Kidney tubule cell (primary cell): Measurements from ENCODE around the gene TMEM181.

Experiments used
- DNase-seq: peaks from one replicate; pipeline ENCODE4 v3.0.0-alpha.2; 2018; ENCODE audit warnings: low spot score

Gene TMEM181

DNA sequence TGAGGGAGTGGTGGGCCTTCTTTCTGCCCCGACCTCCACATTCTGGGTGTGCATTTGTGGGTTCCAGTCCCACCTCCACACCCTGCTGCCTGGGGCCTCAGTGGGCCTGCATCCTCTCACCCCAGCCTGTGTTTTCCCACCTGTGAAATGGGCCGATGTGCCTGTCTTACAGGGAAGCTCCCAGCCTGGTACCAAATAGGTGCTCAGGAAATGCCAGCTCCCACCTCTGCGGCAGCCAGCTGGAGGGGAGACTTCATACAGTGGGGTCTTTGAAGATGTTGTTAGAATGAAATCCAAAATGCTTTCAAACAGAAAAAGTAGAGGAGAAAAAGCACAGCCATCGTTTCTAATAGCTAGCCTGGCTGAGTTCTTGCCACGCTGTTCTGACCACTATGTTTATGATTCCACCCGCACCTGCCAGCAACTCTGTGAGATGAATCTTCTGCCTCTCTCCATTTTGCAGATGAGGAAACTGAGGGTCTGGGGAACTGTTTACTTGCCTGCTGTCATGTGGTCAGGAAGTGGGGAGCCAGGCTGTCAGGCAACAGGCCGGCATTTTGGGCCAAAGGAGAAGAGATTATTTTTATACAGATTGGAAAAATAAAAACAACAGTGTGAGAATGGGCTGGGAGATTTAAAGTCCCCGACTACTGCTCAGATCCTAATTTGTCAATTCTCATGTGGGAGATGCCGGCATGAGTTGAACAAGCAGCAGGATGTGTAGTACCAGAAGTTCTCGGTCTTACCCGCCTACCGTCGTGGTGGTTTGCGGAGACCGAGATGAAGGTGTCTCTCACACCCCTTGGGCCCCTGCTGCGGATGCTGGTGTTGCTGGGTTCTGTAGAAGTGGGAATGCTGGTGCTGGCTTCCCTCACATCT, 4.6 kb downstream of the TMEM181 start:
- DNase-seq, result no peak

DNA sequence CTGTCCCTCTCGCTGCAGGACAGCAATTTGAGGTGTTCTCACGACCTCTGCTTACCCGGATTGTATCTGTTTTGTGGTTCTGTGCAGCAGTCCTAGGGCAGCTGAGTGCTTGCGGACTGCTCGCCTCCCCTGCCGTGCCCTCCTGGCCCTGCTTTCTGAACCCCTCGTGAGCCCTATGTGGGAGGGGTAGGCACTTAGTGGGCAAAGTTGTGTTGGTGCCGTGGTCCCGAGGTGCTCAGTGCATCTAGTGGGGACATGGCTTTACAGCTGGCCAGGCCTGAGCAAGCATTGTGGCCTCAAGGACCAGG, 5.2 kb downstream of the TMEM181 start:
- no peak for DNase-seq

DNA sequence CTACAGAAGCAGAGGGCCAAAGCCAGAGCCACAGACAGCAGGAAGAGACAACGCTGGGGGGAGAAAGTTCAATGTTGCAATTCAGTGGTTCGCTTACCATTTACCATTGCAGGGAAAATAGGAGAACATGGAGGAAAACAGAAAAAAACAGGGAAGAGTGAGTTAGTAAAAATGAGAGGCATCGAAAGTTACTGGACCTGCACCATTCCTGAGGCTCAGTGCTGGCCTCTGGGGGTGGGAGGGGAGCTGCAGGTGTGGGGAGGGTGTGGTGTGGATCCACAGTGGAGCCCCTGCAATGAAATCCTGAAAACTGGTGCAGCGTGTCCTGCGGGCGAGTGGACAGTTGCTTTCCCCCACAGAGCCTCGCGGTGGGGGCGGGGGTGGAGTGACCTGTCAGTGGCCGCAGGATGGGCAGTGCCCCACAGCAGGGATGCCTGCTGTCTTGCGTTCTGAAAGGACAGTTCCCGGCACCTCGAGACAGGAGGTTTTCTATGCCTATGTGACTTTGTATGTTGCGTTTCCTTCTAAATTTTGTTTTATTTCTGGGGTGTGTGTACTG, 5.7 kb downstream of the TMEM181 start:
- DNase-seq, result no peak

DNA sequence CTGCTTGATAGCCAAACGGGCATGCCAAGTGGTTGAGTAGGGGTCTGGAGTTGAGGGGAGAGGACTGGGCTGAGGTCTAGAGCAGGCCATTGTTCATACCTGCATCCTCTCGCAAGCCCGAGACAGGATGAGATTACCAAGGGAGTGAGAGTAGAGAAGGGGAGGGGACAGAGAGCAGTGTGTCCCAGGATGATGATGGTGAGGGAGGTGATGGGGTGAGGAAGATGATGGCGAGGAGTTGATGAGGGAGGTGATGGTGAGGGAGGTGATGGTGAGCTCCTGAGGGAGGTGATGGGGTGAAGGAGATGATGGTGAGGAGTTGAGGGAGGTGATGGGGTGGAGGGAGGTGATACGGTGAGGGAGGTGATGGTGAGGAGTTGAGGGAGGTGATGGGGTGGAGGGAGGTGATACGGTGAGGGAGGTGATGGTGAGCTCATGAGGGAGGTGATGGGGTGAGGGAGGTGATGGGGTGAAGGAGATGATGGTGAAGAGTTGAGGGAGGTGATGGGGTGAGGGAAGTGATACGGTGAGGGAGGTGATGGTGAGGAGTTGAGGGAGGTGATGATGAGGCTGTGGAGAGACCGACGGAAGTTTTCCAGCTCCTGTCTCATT, 6.4 kb downstream of the TMEM181 start:
- no peak for DNase-seq

DNA sequence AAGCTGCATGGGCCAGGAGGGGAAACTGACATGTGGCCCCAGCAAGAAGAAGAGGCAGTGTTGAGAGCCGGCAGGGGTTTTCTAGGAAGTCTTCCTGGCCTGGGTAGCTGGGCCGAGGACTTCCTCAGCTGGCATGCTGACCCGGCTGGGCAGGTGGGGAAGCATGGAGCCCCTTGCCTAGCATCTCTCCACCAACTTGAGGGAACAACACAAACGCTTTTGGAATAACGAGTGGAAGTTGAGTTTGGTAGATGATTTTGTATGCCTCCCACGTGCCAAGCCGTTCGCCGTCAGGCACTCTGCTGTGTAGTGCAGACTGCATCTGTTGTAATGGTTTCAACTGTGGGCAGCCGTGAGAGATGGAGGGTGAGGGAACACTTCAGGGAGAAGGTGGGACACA, 7.3 kb downstream of the TMEM181 start:
- DNase-seq, result no peak

DNA sequence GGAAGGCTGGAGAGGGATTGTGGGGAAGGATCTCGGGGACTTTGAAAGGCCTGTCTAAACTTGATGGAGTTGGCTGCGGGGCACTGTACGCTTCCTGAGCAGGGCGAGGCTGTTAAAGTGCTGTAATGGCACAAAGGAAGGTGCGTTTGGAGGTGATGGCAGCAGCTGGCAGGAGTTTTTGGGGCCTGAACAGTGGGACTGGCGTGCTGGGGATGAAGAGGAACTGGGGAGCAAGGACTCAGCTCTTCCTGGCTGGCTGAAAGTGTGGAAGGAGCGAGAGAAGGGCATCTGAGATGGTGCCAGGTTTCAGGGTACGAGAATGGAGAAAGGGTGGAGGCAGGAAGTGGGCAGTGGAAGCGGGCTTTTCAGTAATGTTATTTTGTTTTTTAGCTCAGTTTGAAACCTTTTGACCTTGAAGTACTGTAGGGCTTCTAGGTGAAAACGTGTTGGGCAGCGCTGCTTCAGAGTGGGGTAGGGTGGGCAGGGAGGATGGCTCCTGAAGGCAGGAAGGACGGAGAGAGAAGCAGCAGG, 8.0 kb downstream of the TMEM181 start:
- DNase-seq, result no peak

DNA sequence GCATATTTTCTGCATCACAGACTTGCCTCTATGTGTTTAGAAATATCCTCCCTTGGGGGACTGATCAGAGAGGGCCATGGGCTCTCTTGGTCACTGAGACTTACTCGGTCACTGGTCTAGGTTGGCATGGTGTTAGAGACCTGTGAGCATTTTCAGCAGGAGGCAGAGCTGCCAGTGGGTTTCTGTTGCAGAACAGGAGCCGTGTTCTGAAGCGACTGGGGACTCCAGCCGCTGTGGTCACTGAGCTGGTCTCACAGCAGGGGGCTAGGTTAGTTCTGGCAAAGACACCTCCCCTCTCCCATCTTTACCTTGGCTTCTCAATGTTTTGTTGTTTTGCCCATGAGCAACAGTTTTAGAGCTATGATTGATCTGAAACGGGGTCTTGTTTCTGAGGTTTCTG, 8.7 kb downstream of the TMEM181 start:
- no peak for DNase-seq

DNA sequence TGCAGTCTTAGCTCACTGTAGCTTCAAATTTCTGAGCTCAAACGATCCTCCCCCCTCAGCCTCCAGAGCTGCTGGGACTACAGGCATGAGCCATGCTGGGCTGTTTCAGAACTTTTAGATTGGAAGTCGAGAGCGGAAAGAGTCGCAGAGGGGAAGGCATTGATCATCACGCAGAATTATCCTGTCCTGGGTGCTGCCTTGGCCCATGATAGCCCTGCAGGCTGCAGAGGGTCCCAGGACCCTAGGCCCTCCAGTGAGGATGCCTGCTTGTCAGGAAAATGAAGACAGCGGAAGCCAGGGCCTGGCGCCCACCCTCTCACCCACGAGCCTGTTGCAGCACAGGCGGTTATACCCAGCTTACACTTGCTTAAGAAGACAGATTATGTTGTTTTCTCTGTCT, 9.1 kb downstream of the TMEM181 start:
- DNase-seq, result no peak

DNA sequence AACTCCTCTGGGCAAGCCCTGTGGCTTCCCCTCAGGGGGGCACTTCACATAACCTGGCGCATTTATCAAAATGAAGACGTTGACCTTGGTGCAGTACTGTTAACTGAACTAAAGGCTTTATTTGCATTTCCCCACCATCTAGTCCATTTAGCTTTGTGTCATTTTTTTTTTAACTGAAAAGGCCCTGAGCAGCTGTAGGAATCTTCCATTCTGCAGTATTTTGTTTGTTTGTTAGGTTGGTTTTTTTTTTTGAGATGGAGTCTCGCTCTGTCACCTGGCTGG, 10.7 kb downstream of the TMEM181 start:
- DNase-seq, result no peak

DNA sequence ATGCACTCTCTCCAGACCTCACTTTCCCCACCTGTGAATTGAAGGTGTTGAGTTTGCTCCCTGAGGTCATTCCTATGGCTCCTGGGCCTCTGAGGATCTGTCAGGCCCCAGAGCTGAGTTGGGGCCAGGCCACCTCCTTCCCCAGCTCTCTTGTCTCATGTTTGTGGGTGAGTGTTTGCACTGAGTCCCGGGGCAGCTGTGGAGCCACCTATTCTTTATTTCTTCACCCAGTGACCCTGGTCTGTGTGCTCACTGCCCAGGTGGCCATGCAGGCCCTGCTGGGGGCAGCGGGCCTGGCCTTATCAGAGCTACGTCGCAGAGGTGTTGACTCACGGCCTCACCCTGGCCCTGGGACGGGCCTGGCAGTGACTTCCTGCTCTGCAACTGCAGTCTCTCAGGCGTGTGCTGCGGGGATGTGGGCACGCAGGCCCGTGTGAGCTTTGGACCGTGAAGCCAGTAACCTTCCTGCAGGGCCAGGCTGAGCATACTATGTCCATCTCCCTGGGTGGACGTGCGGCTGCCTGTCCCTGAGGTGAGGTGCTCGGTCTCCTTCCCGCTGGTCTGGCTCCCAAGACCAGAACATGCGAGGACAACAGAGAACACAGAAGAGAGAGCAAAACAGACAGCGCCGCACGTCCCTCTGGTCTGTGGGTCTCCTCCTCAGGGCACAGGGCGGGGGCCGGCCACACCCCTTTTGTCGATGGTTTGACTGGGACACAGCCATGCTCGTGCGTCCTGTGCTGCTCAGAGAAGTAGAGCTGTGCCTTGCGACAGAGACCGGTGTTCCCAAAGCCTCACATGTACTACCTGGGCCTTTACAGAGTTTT, 12.1 kb downstream of the TMEM181 start:
- DNase-seq, result peak; percentile 83

DNA sequence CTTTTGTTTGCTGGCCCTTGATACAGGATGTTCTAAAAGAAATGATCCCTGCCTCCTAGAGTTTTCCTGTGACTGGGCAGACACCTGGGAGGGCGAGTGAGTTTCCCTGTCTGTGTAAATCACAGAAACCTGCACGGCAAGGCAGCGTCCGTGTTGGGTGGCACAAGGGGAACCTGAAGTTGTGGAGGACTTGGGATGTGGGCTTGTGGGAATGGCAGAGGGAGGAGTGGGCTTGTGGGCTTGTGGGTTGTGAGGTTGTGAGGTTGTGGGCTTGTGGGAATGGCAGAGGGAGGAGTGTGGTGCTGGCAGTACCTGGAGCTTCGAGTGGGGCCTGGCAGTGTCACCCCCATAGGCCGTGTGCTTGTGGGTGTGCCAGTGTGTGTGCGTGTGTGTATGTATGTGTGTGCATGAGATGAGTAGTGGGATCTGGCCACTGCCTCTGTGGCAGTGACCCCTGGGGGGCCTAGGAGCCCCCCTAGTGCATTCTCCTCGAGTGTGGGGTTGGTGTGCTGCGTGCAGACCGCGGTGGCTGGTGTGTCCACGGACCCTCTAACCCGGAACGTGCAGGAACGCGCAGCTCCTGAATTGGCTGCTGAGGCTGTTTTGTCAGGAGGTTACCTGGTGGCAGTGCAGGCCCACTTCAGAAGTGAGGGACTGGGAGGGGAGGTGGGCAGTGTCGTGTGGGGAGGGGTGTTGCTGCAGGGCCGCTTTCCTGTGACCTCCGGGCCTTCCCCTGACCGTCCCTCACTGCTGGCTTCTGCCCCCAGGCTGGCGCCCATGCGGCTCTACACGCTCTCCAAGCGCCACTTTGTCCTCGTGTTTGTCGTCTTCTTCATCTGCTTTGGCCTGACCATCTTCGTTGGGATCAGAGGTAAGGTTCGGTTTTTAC, 13.0 kb downstream of the TMEM181 start:
- DNase-seq, result no peak

DNA sequence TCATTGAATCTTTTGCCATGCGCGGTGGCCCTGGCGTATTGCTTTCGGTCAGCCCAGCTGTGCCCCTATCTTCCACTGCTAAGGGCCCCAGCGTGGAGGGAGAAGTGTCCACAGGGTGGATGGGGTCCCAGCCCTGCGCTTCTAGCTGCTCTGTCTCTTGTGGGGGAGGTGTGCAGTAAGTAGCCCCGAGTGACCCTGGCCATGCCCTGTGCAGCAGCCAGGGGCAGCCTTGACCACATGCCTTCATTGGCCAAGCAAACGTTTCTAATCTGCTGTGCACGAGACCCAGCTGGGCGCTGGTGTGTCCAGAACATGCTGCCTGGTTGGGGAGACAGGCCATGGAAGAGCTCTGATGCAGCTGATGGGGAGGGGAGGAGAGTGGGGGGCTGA, 13.6 kb downstream of the TMEM181 start:
- no peak for DNase-seq

DNA sequence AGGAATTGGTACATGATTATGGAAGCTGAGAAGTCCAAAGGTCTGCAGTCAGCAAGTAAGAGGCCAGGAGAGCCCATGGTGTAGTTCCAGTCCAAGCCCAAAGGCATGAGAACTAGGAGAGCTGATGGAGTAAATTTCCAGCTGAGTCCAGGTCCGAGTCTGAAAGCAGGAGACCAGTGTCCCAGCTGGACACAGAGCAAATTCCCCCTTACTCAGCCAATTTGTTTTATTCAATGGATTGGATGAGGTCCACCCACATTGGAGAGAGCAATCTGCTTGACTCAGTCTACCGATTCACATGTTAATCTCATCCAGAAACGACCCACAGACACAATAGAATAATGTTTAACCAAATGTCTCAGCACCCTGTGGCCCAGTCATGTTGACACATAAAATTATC, 14.9 kb downstream of the TMEM181 start:
- no peak for DNase-seq

DNA sequence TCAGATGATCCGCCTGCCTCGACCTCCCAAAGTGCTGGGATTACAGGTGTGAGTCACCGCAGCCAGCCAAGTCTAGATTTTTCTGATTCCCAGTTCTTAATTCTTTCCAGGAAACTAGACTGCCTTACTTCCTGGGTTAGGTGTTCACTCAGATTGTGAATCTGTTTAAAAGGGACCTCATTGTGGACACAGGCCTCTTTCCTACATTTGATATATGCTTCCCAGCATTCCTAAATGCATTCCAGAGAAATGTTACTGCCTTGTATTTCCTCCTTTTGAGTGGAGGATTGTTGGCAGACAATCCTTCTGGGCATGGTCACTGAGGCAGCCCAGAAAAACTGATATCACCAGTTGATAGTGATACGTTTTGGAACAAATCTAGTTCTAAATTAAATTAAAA, 15.7 kb downstream of the TMEM181 start:
- DNase-seq, result peak; percentile 54

DNA sequence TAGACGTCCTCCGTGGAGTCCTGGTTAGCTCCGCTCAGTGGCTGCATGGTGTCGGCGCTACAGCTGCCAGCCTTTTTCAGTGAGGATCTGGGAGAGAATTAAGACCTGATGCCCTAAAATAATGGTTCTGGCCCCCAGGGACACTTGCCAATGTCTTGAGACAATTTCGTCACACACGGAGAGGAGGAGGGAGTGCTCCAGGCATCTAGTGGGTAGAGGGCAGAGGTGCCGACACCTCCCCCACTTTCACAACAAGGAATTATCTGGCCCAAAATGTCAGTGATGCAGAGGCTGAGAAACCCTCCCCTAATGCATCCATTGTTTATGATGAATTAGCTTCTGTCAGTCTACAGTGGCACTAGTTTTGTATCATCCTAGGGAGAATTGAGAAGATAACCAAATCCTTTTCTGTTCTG, 24.4 kb downstream of the TMEM181 start:
- DNase-seq, result no peak

DNA sequence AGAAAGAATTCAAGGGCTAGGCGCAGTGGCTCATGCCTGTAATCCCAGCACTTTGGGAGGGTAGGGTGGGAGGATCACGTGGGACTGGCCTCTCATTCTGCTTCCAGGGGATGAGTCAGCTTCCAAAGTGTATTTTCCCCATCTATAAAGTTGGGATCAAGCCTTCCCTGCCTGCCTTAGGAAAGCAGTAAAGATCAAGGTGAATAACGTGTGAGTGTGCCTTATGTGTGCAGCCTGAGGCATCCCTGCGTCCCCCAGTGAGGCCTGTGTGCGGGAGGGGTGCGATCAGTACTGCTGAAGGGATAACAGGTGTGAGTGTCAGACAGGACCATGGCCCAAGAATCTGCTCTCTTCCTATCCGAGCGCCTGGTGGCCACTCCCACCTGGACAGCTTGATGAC, 26.8 kb downstream of the TMEM181 start:
- DNase-seq, result no peak

DNA sequence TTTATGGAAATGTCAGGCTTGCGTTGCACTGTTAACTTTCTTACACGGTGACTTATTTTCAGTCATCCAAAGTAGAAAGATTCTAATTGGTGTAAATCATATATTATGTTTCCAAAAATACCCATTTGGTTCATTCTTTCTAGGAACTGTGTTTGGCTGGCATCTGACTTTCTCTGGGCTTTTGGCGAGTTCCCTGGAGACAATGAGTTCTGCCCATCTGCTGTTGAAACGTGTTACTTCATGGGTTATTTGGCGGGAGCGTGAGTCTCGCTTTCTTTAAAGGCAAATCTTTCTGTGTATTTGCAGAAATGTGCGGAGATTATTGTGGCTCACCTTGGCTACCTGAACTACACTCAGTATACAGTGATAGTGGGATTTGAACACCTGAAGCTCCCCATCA, 29.5 kb downstream of the TMEM181 start:
- DNase-seq, result no peak

DNA sequence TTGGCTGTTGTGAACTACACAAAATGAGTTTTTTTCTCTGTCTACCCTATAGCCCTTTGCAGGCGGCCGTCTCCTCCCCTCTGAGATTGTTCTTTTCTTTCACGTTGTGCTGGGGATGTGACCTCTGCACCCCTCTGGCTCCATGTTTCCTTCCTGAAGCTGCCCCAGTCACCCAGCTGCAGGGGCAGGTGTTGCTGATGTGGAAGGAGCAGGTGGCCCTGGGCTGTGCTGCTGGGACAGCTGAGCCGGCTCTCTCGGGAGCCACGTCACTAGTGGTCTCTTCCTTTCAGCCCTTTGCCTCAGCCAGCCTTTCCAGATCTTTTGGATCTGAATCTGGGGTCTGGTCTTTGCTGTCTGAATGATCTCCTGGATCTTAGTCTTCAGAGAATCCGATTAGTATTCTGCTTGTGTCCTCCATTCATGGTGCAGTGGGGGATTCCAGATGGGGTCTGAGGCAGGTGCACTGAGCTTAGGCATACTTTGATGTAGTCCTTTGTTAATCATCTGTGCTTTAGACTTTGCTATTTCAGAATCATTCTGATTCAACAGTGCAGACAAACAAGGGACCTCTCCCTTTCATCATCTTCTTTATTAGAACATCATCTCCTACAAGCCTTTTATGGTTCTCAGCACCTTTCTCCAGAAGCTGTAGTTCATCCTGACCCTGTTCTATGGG, 31.4 kb downstream of the TMEM181 start:
- DNase-seq, result no peak

DNA sequence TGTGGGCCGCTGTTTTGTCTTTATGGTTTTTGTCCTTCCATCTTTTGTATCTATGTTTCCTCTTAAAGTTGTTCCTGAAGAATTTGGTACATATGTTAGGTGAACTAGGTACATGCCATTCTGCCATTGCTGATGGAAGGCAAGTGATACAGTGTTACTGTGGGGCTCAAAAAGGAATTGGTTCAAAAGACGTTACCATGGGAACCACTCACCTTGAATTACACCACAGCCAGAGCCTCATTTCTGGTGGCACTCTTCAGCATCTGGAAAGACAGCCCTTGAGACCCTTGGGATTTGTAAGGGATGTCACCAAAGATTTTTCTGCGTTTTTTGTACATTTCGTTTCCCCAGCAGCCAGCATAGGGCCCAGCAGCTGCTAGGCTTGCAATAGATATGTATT, 31.9 kb downstream of the TMEM181 start:
- DNase-seq, result no peak

DNA sequence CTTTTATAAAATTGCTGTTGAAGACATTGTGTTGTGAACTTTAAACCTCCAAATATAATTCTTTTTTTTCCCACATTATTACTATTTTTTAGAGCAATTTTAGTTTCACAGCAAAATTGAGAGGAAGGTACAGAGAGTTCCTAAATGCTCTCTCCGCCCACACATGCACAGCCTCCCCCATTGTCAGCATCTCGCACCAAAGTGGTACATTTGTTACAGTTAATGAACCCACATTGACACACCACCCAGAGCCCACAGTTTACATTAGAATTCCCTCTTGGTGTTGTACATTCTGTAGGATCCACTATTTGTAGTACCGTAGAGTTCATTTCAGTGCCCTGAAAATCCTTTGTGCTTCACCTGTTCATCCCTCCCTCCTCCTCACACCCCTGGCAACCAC, 33.8 kb downstream of the TMEM181 start:
- no peak for DNase-seq

DNA sequence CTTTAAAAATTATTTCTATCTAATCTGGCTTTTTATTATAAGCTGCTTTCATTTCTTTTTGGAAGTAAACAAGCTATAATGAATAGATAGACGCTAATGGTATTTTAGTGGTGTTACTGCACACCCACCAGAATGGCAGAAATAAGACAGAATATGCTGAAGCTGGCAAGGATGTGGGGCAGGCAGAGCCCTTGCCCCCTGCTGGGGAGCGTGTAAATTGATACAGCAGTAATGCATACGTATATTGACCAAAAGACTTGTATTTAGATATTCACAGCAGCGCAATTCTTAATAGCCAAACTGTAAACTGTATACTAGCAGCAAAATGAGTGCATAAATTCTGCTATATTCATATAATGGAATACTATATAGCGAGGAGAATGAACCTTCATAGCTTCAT, 35.3 kb downstream of the TMEM181 start:
- no peak for DNase-seq
